ENCODE results near the gene HSPG2. TPM values are rescaled to one million over a fixed set of nuclear protein-coding genes. Genes with fewer than 3 reads are reported as not detected.

HSPG2 gene
- total RNA-seq, 4 donors from 2014 or later: 75.7 to 239 (median 96.8) TPM

GRCh38 chr1:21931171-21932093 is 5.7 kb downstream of the HSPG2 start:
- intact Hi-C loops (cut with DNase I): no loop called here
- DNase-seq: peak; percentile 77 to 86

DNA sequence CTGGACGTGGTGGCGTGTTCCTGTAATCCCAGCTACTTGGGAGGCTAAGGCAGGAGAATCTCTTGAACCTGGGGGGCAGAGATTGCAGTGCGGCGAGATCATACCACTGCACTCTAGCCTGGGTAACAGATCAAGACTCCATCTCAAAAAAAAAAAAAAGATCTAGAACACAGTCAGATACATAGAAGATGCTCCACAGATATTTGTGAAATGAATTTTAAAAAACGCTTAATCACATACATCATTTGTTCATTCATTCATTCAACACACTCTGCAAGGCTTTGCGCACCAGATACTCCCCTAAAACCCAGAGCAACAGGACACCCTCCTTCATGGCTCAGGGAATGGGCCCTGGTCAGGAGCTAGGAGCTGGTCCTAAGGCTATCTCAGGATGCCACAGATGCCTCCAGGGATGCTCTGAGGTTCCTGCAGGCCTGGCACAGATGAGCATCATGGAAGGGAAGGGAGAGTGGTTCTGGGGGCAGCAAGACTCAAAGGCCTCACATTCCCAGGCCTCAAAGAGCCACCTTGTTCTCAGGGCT is 6.4 kb downstream of the HSPG2 start:
- TF ChIP-seq, protein P1, sequence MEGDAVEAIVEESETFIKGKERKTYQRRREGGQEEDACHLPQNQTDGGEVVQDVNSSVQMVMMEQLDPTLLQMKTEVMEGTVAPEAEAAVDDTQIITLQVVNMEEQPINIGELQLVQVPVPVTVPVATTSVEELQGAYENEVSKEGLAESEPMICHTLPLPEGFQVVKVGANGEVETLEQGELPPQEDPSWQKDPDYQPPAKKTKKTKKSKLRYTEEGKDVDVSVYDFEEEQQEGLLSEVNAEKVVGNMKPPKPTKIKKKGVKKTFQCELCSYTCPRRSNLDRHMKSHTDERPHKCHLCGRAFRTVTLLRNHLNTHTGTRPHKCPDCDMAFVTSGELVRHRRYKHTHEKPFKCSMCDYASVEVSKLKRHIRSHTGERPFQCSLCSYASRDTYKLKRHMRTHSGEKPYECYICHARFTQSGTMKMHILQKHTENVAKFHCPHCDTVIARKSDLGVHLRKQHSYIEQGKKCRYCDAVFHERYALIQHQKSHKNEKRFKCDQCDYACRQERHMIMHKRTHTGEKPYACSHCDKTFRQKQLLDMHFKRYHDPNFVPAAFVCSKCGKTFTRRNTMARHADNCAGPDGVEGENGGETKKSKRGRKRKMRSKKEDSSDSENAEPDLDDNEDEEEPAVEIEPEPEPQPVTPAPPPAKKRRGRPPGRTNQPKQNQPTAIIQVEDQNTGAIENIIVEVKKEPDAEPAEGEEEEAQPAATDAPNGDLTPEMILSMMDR (IDR thresholded peaks at IDR 0.05): no peak
- TF ChIP-seq POLR2A (IDR thresholded peaks at IDR 0.05): no peak
- WGBS, 2 donors: 86 to 88% methylated on average over 6 of the region's 6 CpGs
- no peak for DNase-seq
- Histone ChIP-seq H3K36me3 (no peaks in the 10 kb centered on the region), H3K27ac (peak overlapping the region; percentile 84 to 98 (median 95)), H3K27me3 (no peaks in the 10 kb centered on the region), H3K9me3 (no peaks in the 10 kb centered on the region), H3K4me1 (peaks cover 78 to 88% of the 10 kb centered on the region in 2 donors), H3K4me3 (replicated peaks in 1 of 3) (no peak overlapping the region)
- intact Hi-C loops (cut with DNase I): no loop called here

More at GRCh38 chr1:21931171-21932093, 5.7 kb downstream of the HSPG2 start:
- peak in 1 of 2 donors; percentile 61 for TF ChIP-seq POLR2A (IDR thresholded peaks at IDR 0.05)
- TF ChIP-seq, protein P1 (IDR thresholded peaks at IDR 0.05): no peak
- H3K9me3 ChIP-seq: no peaks in the 10 kb centered on the region
- H3K27ac ChIP-seq: peak overlapping the region; percentile 84 to 98 (median 95)
- H3K4me3 ChIP-seq (replicated peaks in 1 of 3): no peak overlapping the region
- WGBS, 2 donors: 30 to 42% methylated on average over 3 to 15 of the region's 16 CpGs
- H3K4me1 ChIP-seq: peaks cover 77 to 88% of the 10 kb centered on the region in 2 donors
- H3K36me3 ChIP-seq: no peaks in the 10 kb centered on the region
- no peaks in the 10 kb centered on the region for H3K27me3 ChIP-seq

GRCh38 chr1:21930080-21930571 is 7.0 kb downstream of the HSPG2 start:
- H3K4me3 ChIP-seq (replicated peaks in 1 of 3): no peak overlapping the region
- H3K27ac ChIP-seq: peak overlapping the region in 2 of 3 donors; percentile 95 to 98
- intact Hi-C loops (cut with DNase I): no loop called here
- H3K4me1 ChIP-seq: peaks cover 78 to 88% of the 10 kb centered on the region in 2 donors
- no peaks in the 10 kb centered on the region for H3K27me3 ChIP-seq
- H3K36me3 ChIP-seq: no peaks in the 10 kb centered on the region
- 72 to 81% methylated on average over 8 of the region's 8 CpGs for WGBS, 2 donors
- DNase-seq: no peak
- H3K9me3 ChIP-seq: no peaks in the 10 kb centered on the region
- TF ChIP-seq POLR2A (IDR thresholded peaks at IDR 0.05): no peak
- TF ChIP-seq, protein P1 (IDR thresholded peaks at IDR 0.05): no peak

- H3K9me3 ChIP-seq: no peaks in the 10 kb centered on the region
- no peak for TF ChIP-seq POLR2A (IDR thresholded peaks at IDR 0.05)
- TF ChIP-seq, protein P1 (IDR thresholded peaks at IDR 0.05): no peak
- peaks cover 74 to 90% of the 10 kb centered on the region in 2 donors for H3K4me1 ChIP-seq
- H3K36me3 ChIP-seq: no peaks in the 10 kb centered on the region
- intact Hi-C loops (cut with DNase I): no loop called here
- no peak overlapping the region for H3K4me3 ChIP-seq (replicated peaks in 1 of 3)
- H3K27ac ChIP-seq: peak overlapping the region; percentile 6 to 95 (median 83)
- H3K27me3 ChIP-seq: no peaks in the 10 kb centered on the region
- WGBS, 2 donors: 58 to 85% methylated on average over 4 to 11 of the region's 12 CpGs
- DNase-seq: no peak
Measured at GRCh38 chr1:21927533-21928237, 9.4 kb downstream of the HSPG2 start.

All from thyroid gland (tissue), 4 donors.